HG02870 (cell line): ENCODE results near the gene SEC63.
"Not testable (repeated sequence)": the region's sequence is repeated elsewhere in the genome, so short reads cannot be mapped to it uniquely, and the experiment has no call there.

Source experiments
- ATAC-seq: cut with Tn5 transposase; IDR thresholded peaks from one replicate; pipeline ENCODE4 v1.9.1; 2021; ENCODE audit warnings: mild to moderate bottlenecking, moderate library complexity; ENCODE audit not compliant: unreplicated experiment

SEC63 gene

GRCh38 chr6:107866606-107867301 is 91.3 kb downstream of the SEC63 start:
- ATAC-seq = no peak

DNA sequence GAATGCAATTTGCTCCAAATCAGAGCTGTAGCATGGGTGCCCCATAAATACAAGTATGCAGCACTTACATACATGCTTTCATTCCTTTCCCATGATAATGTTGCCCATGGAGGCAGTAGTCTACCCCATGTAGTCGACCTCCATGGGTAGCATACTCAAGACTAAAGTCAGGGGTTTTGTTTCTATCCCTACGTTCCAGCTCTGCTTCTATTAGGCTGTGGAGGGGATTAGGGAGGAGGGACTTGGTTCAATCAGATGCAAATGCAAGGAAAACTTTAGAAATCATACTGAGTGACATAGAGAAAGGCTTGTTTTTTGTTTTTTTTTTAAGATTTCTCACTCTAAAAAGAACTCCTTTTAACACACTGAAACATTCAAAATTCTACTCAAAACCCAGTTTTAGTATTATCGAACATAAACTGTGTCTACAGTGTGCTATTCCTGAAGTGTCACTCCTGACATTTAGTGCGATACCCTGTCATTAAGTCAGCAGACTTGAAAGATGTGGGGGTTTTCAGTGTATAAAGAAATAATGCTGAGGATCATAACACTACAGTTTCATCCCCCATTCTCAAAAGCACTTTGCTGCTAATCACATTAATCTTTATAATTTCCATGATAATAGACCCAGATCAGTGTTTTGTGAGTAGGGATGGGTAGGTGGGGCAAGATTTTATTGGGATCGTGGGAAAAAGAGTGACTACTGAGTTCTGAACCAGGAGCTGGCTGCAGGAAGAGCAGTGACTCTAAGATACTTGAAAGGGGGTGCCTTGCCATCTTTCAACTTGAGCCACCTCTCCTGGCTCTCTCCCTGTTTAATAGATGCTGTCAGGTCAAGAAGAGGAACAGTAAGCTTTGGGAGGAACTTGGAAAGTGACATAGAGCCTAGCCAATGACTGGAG is 93.5 kb downstream of the SEC63 start:
- no peak for ATAC-seq

DNA sequence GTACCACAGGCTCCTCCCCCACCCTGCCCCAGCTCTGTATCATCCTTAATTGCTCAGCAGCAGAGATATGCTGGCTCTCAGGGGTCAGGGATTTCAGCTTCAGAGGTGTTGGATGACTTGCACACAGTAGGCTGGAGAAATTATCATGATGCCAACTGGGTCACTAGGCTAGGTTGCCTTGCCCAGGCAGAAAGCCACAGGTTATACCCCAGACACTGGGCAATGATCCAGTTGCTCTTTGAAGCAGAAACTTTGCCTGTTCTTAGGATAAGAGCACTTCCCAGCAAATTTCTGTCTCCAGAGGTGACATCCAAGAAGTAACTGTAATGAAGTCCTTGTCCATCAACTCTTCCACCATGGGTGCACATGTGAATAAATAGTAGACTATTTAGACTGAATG is 95.6 kb downstream of the SEC63 start:
- no peak for ATAC-seq

- ATAC-seq = not testable (repeated sequence)
These were observed 97.0 kb downstream of the SEC63 start for GRCh38 chr6:107860963-107861362.

- not testable (repeated sequence) for ATAC-seq
These were observed 97.9 kb downstream of the SEC63 start for GRCh38 chr6:107860144-107860543.

DNA sequence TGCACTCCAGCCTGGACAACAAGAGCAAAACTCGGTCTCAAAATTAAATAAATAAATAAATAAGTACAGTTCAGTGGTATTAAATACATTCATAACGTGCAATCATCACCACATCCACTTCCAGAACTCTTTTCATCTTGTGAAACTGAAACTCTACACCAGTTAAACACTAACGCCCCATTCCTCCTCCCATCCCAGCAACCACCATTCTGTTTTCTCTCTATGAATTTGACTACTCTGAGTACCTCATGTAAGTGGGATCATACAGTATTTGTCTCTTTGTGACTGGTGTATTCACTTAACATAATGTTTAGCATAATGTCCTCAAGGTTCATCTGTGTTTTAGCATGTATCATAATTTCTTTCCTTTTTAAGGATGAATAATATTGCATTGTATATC is 104.8 kb downstream of the SEC63 start:
- no peak for ATAC-seq

GRCh38 chr6:107849325-107849724 is 108.7 kb downstream of the SEC63 start:
- ATAC-seq = no peak

DNA sequence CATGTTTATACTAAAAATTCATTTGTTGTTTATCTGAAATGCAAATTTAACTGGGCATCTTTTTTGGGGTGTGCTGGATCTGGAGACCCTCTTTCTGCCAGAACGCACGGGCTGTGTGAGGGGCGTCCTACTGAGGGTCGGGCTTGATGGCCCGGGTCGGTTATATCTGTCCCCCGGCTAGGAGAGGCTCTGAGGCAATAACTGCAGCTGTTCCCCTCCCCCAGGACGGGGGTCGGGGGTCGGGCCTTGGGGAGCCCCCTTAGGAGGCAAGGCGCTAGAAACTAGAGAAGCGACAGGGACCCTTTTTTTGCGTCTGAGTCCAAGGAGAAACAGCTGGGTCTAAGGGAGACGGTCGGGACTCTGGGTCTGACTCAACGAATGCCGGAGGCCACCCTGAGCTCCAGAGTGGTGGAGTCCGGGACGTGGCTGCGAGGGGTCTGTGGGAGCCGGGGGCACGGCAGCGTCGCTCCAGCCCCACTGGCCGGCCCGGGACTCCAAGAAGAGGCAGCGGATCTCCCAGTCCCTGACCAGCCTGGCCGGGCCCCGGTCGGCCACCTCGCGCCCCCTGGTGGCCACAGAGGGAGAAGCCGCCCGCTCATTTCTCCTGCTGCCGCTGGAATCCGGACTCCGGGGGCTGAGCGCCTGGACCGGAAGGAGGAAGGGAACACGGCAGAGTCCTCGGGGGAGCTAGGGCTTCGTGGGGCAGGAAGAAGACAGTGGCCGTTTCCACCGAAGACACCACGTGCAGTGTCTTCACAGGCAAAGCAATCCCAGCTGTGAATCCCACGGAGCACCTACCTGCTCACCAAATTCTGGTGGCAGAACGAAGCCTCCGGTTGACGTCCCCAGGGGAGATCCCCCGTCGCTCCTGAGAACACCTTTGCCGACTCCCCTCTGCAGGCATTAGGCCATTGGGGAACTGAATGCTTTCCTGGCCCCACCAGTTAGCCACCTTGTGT is 109.9 kb downstream of the SEC63 start:
- peak; percentile 70 for ATAC-seq

GRCh38 chr6:107846262-107846795 is 111.7 kb downstream of the SEC63 start:
- ATAC-seq = no peak

DNA sequence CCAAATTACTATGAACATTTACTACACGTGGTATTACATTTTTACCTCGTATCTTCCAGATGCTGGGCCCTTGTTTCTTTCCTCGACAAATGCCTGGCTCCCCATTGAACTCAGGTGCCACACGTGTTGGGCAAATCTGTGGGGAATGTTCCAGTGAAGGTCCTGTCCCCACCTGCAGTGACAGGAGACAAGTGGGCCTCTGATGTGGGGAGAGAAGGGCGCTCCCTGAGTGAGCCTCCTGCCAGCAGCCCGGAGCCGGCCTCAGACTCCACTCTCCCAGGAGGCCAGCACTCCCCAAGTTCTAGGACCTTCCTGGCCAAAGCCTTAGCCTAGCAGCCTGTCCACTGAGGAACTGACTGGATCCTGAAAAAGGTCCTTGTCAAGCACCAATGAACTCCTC is 112.2 kb downstream of the SEC63 start:
- ATAC-seq = no peak

GRCh38 chr6:107843400-107843799 is 114.6 kb downstream of the SEC63 start:
- no peak for ATAC-seq

DNA sequence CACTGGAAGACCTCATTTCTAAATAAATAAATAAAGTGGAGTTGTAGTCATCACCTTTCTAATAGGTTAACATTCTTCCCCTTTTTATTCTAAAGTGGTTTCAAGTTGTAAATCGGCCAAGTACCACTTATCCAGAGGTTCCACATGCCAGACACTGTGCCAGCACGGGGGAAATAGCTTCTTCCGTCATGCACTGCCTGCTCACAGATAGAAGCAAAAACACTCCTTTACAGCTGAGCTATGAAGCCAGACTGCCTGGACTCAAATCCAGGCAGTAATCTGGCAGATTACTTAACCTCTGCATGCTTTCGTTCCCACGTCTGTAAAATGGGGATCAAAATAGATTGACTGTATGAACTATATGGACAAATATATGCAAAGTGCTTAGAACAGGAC is 116.7 kb downstream of the SEC63 start:
- ATAC-seq = no peak

GRCh38 chr6:107840636-107841274 is 117.3 kb downstream of the SEC63 start:
- no peak for ATAC-seq

DNA sequence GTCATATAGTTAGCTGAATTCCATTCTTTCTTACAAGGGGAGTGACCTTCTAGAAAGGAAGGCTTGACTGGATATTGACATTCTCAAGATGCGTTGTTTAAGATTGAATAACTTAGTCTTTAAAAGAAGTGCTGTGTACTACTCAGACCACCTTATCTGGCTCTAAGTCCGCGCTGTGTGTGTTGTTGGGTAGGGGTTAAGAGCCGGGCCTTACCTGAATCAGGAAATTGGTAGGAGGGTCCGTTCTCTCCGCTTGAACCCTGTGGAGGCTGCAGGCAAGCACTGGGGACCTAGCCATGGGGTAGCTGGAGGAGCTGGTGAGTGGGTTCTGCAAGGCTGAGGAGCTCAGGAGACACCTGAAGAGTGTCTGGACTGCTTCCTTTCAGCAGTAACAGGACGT is 124.9 kb downstream of the SEC63 start:
- no peak for ATAC-seq

GRCh38 chr6:107832151-107833056 is 125.6 kb downstream of the SEC63 start:
- ATAC-seq = no peak

DNA sequence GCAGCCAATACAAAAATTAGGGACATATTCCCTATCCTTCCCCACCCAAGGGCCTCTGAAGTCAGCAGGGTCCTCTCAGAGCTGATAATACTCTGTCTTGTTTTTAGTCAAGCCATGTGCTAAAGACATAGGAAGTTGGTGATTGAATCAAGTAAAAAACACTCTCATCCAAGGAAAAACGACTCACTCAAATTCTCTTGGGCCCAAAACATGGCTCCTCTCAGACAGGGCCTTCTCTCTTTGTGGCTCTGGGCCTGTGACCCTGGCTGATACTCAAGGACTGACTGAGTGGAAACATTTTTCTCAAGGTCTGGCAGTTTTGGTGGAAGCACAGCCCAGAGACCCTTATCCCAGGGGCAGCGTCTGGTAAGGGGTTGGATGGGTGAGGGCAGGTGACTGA is 127.9 kb downstream of the SEC63 start:
- no peak for ATAC-seq

DNA sequence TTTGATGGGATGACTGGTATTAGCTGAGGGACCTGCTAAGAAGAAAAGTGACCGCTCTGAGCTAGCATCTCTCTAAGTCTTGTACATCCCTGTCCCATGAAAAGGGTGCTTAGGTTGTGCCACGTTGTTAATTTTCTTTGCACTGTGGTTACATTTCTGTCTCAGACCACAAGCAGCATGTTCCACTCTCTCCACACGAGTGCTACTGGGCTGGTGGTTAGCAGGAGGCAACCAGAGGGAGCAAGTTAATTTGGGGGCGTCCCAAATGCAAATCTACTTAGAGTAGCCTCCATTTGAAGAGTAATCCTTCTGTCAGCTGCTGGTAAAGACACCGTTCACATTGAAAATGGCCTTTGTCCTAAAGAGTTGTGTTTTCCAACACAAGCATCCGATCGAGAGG is 130.5 kb downstream of the SEC63 start:
- no peak for ATAC-seq

GRCh38 chr6:107823047-107823557 is 134.9 kb downstream of the SEC63 start:
- no peak for ATAC-seq
